ENCODE data around the gene EPHA5. TPM values are rescaled to one million over a fixed set of nuclear protein-coding genes. Genes with fewer than 3 reads are reported as not detected.

EPHA5 gene
- total RNA-seq, 1 donor from 2014 or later = 0.04 TPM

DNA sequence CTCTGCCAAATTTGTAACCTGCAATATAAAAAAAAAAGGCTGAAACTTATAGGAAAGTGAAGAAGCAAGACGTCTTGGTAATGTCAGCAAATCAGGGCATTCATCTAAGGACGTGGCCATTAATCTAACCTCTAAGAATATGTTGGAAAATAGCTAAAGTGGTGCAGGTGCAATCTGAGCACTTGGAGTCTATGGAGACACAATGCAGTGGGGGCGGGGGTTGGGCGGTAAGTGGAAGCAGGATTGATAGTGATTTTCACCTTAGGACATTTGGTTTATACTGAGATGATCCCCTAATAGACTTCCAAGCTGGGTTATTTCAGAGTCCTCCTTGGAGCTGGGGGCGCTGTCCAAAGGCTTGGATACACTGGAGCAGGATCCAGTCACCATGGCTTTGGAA is 283.4 kb downstream of the EPHA5 start:
- TF ChIP-seq, protein P1, sequence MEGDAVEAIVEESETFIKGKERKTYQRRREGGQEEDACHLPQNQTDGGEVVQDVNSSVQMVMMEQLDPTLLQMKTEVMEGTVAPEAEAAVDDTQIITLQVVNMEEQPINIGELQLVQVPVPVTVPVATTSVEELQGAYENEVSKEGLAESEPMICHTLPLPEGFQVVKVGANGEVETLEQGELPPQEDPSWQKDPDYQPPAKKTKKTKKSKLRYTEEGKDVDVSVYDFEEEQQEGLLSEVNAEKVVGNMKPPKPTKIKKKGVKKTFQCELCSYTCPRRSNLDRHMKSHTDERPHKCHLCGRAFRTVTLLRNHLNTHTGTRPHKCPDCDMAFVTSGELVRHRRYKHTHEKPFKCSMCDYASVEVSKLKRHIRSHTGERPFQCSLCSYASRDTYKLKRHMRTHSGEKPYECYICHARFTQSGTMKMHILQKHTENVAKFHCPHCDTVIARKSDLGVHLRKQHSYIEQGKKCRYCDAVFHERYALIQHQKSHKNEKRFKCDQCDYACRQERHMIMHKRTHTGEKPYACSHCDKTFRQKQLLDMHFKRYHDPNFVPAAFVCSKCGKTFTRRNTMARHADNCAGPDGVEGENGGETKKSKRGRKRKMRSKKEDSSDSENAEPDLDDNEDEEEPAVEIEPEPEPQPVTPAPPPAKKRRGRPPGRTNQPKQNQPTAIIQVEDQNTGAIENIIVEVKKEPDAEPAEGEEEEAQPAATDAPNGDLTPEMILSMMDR (IDR thresholded peaks at IDR 0.05; ENCODE audit: insufficient read depth, low read length, poor library complexity, severe bottlenecking) = no peak
- no peaks in the 10 kb centered on the region for H3K27me3 ChIP-seq (ENCODE audit: control insufficient read depth, insufficient read depth, low read length)
- no peak overlapping the region for H3K4me3 ChIP-seq (ENCODE audit: low read depth, low read length)
- DNase-seq (ENCODE audit: low read depth) = no peak
- no peaks in the 10 kb centered on the region for H3K36me3 ChIP-seq (ENCODE audit: control insufficient read depth, insufficient read depth, low read length)

DNA sequence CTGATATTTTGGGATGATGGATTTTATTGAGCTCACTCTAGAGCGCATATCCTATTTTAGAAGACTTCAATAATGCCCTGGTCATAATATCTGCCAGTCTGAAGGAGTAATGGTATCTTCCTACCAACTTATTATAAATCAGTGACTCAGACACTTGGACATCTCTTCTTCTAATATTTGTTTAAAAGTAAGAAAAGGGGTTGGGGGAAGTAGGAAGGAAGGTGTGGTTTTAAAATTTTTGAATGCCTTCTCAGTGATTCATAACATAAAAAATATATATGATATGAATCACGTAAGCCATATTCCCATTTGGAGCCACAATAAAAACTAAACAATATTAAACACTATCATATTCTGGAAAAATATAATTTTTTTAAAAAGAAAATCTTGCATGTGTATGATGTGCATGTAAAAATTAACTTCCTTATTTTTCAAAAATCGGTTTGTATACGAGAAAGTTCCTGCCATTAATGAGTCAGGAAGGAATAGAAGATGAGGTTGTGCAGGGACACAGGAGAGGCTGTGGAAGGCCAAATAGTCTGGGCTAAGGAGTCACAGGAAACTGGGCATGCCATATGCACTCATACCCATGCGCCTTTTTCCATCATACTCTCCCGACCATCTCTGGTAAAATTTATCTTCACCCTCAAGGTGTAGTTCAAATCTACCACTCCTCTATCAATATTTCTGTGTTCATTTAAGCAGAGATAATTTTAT is 286.5 kb downstream of the EPHA5 start:
- DNase-seq (ENCODE audit: low read depth) = no peak
- TF ChIP-seq, protein P1 (IDR thresholded peaks at IDR 0.05; ENCODE audit: insufficient read depth, low read length, poor library complexity, severe bottlenecking) = no peak
- no peaks in the 10 kb centered on the region for H3K27me3 ChIP-seq (ENCODE audit: control insufficient read depth, insufficient read depth, low read length)
- H3K36me3 ChIP-seq (ENCODE audit: control insufficient read depth, insufficient read depth, low read length) = no peaks in the 10 kb centered on the region
- H3K4me3 ChIP-seq (ENCODE audit: low read depth, low read length) = no peak overlapping the region

DNA sequence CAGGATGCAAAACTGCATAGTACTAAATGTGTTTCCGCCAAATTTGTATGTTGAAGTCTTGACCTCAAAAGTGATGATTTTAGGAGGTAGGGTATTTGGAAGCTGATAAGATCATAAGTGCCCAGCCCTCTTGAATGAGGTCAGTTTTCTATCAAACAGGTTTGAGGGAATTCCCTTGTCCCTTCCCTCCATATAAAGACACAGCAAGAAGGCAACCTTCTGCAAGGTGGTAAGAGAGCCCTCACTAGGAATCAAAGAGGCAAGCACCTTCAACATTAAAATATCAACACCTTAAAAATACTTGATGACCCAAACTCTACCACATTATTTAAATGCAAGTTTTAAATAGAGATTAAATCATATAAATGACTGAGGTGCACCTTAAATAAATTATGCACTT is 288.6 kb downstream of the EPHA5 start:
- DNase-seq (ENCODE audit: low read depth) = no peak
- no peaks in the 10 kb centered on the region for H3K36me3 ChIP-seq (ENCODE audit: control insufficient read depth, insufficient read depth, low read length)
- no peaks in the 10 kb centered on the region for H3K27me3 ChIP-seq (ENCODE audit: control insufficient read depth, insufficient read depth, low read length)
- no peak overlapping the region for H3K4me3 ChIP-seq (ENCODE audit: low read depth, low read length)
- TF ChIP-seq, protein P1 (IDR thresholded peaks at IDR 0.05; ENCODE audit: insufficient read depth, low read length, poor library complexity, severe bottlenecking) = no peak

DNA sequence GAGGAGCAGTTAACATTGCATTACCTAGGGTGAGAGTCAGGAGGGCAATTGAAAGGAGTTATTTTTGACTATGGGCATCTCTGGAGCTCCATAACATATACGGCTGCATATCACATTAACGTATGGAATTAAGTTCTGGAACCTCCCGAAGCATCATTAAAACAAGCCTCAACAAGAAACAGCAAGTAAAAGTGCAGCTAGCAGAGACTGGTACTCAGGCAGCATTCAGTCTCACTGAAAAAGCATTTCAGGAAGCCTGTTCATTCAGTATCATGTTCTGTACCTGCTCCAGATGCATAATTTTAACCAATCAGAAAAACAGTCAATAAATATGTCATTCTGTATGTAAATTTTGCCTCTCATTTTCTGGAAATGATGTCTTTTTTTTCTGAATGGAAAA is 299.6 kb downstream of the EPHA5 start:
- H3K27me3 ChIP-seq (ENCODE audit: control insufficient read depth, insufficient read depth, low read length) = no peaks in the 10 kb centered on the region
- TF ChIP-seq, protein P1 (IDR thresholded peaks at IDR 0.05; ENCODE audit: insufficient read depth, low read length, poor library complexity, severe bottlenecking) = no peak
- no peak overlapping the region for H3K4me3 ChIP-seq (ENCODE audit: low read depth, low read length)
- DNase-seq (ENCODE audit: low read depth) = no peak
- no peaks in the 10 kb centered on the region for H3K36me3 ChIP-seq (ENCODE audit: control insufficient read depth, insufficient read depth, low read length)

DNA sequence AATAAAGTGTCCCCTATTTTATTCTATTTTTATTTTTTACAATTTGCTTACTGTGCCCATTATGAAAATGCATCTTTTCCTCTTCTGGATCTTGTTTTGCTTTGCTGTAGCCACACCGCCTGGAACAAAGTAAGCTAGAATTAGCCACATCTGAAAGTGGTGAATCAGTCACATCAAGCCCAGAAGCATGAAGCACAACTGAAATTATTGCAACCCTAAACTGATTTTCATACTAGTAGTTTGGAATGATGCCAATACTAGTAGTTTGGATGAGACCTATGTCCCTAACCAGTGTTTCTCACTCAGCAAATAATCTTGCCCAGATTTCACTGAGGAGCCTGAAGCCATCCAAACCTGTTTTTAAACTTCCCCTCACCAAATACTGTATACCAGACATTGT is 303.0 kb downstream of the EPHA5 start:
- DNase-seq (ENCODE audit: low read depth) = no peak
- Histone ChIP-seq H3K27me3 (ENCODE audit: control insufficient read depth, insufficient read depth, low read length) (no peaks in the 10 kb centered on the region), H3K36me3 (ENCODE audit: control insufficient read depth, insufficient read depth, low read length) (no peaks in the 10 kb centered on the region), H3K4me3 (ENCODE audit: low read depth, low read length) (no peak overlapping the region)
- TF ChIP-seq, protein P1 (IDR thresholded peaks at IDR 0.05; ENCODE audit: insufficient read depth, low read length, poor library complexity, severe bottlenecking) = no peak

DNA sequence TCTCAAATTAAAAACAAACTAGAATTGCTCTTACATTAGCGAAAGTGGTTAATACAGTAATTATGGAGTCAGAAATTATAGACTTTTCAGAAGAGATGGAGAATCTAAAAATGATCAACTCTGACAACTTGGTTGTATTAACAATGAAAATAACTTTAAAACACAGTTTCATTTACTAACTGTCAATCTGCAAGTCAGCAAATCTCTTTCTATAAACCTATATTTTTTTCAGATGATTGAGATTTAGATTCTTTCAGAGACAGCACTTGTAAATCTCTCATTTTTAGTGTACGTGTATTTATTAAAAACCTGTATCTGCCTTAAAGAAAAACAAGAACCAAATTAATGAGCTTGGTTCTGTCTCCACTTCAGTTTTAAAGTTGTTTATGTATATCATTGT is 311.4 kb downstream of the EPHA5 start:
- no peaks in the 10 kb centered on the region for H3K36me3 ChIP-seq (ENCODE audit: control insufficient read depth, insufficient read depth, low read length)
- H3K4me3 ChIP-seq (ENCODE audit: low read depth, low read length) = no peak overlapping the region
- TF ChIP-seq, protein P1 (IDR thresholded peaks at IDR 0.05; ENCODE audit: insufficient read depth, low read length, poor library complexity, severe bottlenecking) = no peak
- no peak for DNase-seq (ENCODE audit: low read depth)
- H3K27me3 ChIP-seq (ENCODE audit: control insufficient read depth, insufficient read depth, low read length) = no peaks in the 10 kb centered on the region
